Liver (tissue), 9 donors: ENCODE results near the gene CEP350. TPM values are rescaled to one million over a fixed set of nuclear protein-coding genes. Genes with fewer than 3 reads are reported as not detected.

Source experiments
- DNase-seq: peaks from one replicate; pipeline ENCODE4 v3.0.0-alpha.2; 2017; ENCODE audit warnings: low spot score
- H3K27ac ChIP-seq, 2 donors: one replicate each; pipeline ENCODE4 v1.7.0; 2013; ENCODE audit warnings: inconsistent platforms in 2 of 2, low read length in 2 of 2, control low read depth in 1 of 2, low read depth in 1 of 2, mild to moderate bottlenecking in 1 of 2
- H3K27me3 ChIP-seq, 4 donors: one replicate each; pipeline versions ENCODE4 v1.6.1 to v1.7.0; 2013; ENCODE audit warnings: low read length in 3 of 4, inconsistent platforms in 1 of 4, mild to moderate bottlenecking in 1 of 4, moderate library complexity in 1 of 4; ENCODE audit not compliant: control insufficient read depth in 4 of 4, insufficient read depth in 4 of 4
- H3K36me3 ChIP-seq, 4 donors: one replicate each; pipeline versions ENCODE4 v1.6.1 to v1.7.0; 2013; ENCODE audit warnings: low read length in 3 of 4, mild to moderate bottlenecking in 3 of 4, low read depth in 1 of 4, moderate library complexity in 1 of 4; ENCODE audit not compliant: control insufficient read depth in 4 of 4, insufficient read depth in 3 of 4
- H3K4me1 ChIP-seq, 4 donors: one replicate each; pipeline versions ENCODE4 v1.6.1 to v1.7.0; 2013; ENCODE audit warnings: low read length in 3 of 4, mild to moderate bottlenecking in 3 of 4, moderate library complexity in 1 of 4; ENCODE audit not compliant: control insufficient read depth in 4 of 4, insufficient read depth in 4 of 4
- H3K4me3 ChIP-seq, 3 donors: one replicate each; pipeline versions ENCODE4 v1.6.1 to v1.7.0; 2013; ENCODE audit warnings: low read length in 3 of 3, control low read depth in 1 of 3, low read depth in 1 of 3, mild to moderate bottlenecking in 1 of 3
- H3K9ac ChIP-seq, 2 donors: one replicate each; pipeline ENCODE4 v1.7.0; 2013; ENCODE audit warnings: low read length in 2 of 2, mild to moderate bottlenecking in 2 of 2, moderate library complexity in 2 of 2, control low read depth in 1 of 2, low read depth in 1 of 2
- H3K9me3 ChIP-seq, 4 donors: one replicate each; pipeline versions ENCODE4 v1.6.1 to v1.7.0; 2013; ENCODE audit warnings: low read length in 3 of 4; ENCODE audit not compliant: control insufficient read depth in 4 of 4
- ATF3 ChIP-seq: IDR thresholded peaks from 2 replicates; pipeline ENCODE4 v1.6.1; 2016; ENCODE audit warnings: antibody characterized with exemption
- FOXA1 ChIP-seq: IDR thresholded peaks from 2 replicates; pipeline ENCODE4 v1.6.1; 2016; ENCODE audit warnings: antibody characterized with exemption
- FOXA2 ChIP-seq: IDR thresholded peaks from 2 replicates; pipeline ENCODE4 v1.6.1; 2016; ENCODE audit warnings: antibody characterized with exemption
- HNF4A ChIP-seq, 2 donors: conservative IDR thresholded peaks; 2 replicates each; pipeline ENCODE4 v1.6.1; 2016; ENCODE audit warnings: antibody characterized with exemption in 2 of 2, mild to moderate bottlenecking in 2 of 2
- HNF4G ChIP-seq: IDR thresholded peaks from 2 replicates; pipeline ENCODE4 v1.6.1; 2016; ENCODE audit warnings: antibody characterized with exemption
- JUND ChIP-seq, 2 donors: IDR thresholded peaks; 2 replicates each; pipeline ENCODE4 v1.6.1; 2016; ENCODE audit warnings: antibody characterized with exemption in 2 of 2
- NR2F2 ChIP-seq: IDR thresholded peaks from 2 replicates; pipeline ENCODE4 v1.6.1; 2016; ENCODE audit warnings: antibody characterized with exemption
- RAD21 ChIP-seq, 2 donors: IDR thresholded peaks; 2 replicates each; pipeline ENCODE4 v1.6.1; 2016; ENCODE audit warnings: antibody characterized with exemption in 2 of 2, mild to moderate bottlenecking in 2 of 2
- REST ChIP-seq: IDR thresholded peaks from 2 replicates; pipeline ENCODE4 v1.6.1; 2016; ENCODE audit warnings: antibody characterized with exemption, mild to moderate bottlenecking
- RXRA ChIP-seq, 2 donors: IDR thresholded peaks; 2 replicates each; pipeline ENCODE4 v1.6.1; 2017 to 2018; ENCODE audit warnings: antibody characterized with exemption in 2 of 2, mild to moderate bottlenecking in 1 of 2
- SP1 ChIP-seq: IDR thresholded peaks from 2 replicates; pipeline ENCODE4 v1.6.1; 2018; ENCODE audit warnings: antibody characterized with exemption, mild to moderate bottlenecking
- TAF1 ChIP-seq: conservative IDR thresholded peaks from 2 replicates; pipeline ENCODE4 v1.6.1; 2016; ENCODE audit warnings: antibody characterized with exemption, mild to moderate bottlenecking
- YY1 ChIP-seq: IDR thresholded peaks from 2 replicates; pipeline ENCODE4 v1.6.1; 2016; ENCODE audit warnings: antibody characterized with exemption, mild to moderate bottlenecking
- ZBTB33 ChIP-seq: IDR thresholded peaks from 2 replicates; pipeline ENCODE4 v1.6.1; 2016; ENCODE audit warnings: antibody characterized with exemption
- WGBS: extraction: QIAGEN DNeasy Blood & Tissue Kit; methylation state at CpG from one replicate; pipeline ENCODE4 v1.1.7; 2013; 5-methylcytosine and 5-hydroxymethylcytosine counted together
- polyA plus RNA-seq, 2 donors: library from polyadenylated mRNA; stranded (reverse) in 1 of 2; unstranded in 1 of 2; fragments of 200-250 nt in 1 of 2; fragments of >200 nt in 1 of 2; fragmentation: Nextera tagmentation in 1 of 2; extraction: Ambion mirVana in 1 of 2; gene quantifications; one replicate each; pipeline versions ENCODE4 v1.2.1 to v1.2.3, GENCODE V29; 2013 to 2015
- total RNA-seq, 2 donors: library from RNA; depleted of rRNA; stranded (reverse); fragments of >200 nt; gene quantifications; one replicate each; pipeline ENCODE4 v1.2.3, GENCODE V29; 2014
- donor health status: healthy.
- donor health status: healthy.
- donor health status: healthy.
- donor health status: healthy.
- donor health status: healthy.

CEP350 gene
- total and polyA plus RNA-seq, 4 donors, result 4.5 to 49.0 (median 18.9) TPM

- TF ChIP-seq TAF1 (no peak), REST (no peak), FOXA2 (no peak), ATF3 (no peak), FOXA1 (no peak), ZBTB33 (no peak), SP1 (no peak), NR2F2 (no peak), RXRA (IDR thresholded peaks at IDR 0.05) (no peak)
- H3K27ac ChIP-seq, result no peak overlapping the region
- no peak for DNase-seq
These were observed 14.6 kb downstream of the CEP350 start for GRCh38 chr1:179968994-179969919.

GRCh38 chr1:179969962-179970361 is 15.4 kb downstream of the CEP350 start:
- no peak for DNase-seq
- Histone ChIP-seq H3K4me1 (peaks cover 0 to 7% (median 1%) of the 10 kb centered on the region in 4 donors), H3K27me3 (no peaks in the 10 kb centered on the region), H3K27ac (peak overlapping the region in 1 of 2 donors; percentile 16), H3K36me3 (no peaks in the 10 kb centered on the region), H3K4me3 (no peak overlapping the region), H3K9ac (peak overlapping the region in 1 of 2 donors; percentile 12), H3K9me3 (peaks cover 0 to 4% (median under 1%) of the 10 kb centered on the region in 4 donors)
- 43% methylated on average over 1 of the region's 1 CpG for WGBS
- TF ChIP-seq HNF4A (conservative IDR thresholded peaks at IDR 0.05) (no peak), FOXA1 (no peak), RAD21 (IDR thresholded peaks at IDR 0.05) (no peak), TAF1 (no peak), YY1 (no peak), ATF3 (no peak), HNF4G (no peak), NR2F2 (peak; percentile 59), JUND (IDR thresholded peaks at IDR 0.05) (peak in 1 of 2 donors; percentile 29), RXRA (IDR thresholded peaks at IDR 0.05) (peak in 1 of 2 donors; percentile 11), SP1 (peak; percentile 82)

More at GRCh38 chr1:179968994-179969919, 14.6 kb downstream of the CEP350 start:
- no peaks in the 10 kb centered on the region for H3K27me3 ChIP-seq
- H3K9me3 ChIP-seq, result peaks cover 0 to 4% (median under 1%) of the 10 kb centered on the region in 4 donors
- peak overlapping the region in 1 of 2 donors; percentile 12 for H3K9ac ChIP-seq
- H3K4me3 ChIP-seq, result no peak overlapping the region
- WGBS, result 77% methylated on average over 8 of the region's 8 CpGs
- peaks cover 0 to 7% (median 1%) of the 10 kb centered on the region in 4 donors for H3K4me1 ChIP-seq
- no peaks in the 10 kb centered on the region for H3K36me3 ChIP-seq
